SU-DHL-6 (cell line): ENCODE measurements around the gene TIMM17A.

Source experiments
- H2AFZ ChIP-seq: fragments of 200-600 bp; sonication (generic); 2 replicates; pipeline ENCODE4 v1.6.1; 2014; ENCODE audit warnings: low read depth, mild to moderate bottlenecking, moderate library complexity, mixed read lengths, antibody characterized with exemption, low read length; ENCODE audit not compliant: severe bottlenecking
- H3F3A ChIP-seq: fragments of 200-600 bp; shearing (Covaris generic); 2 replicates; pipeline ENCODE4 v1.6.0; 2016; ENCODE audit warnings: antibody characterized with exemption, mild to moderate bottlenecking; ENCODE audit not compliant: insufficient read depth
- H3K27ac ChIP-seq: fragments of 200-600 bp; sonication (generic); 2 replicates; pipeline ENCODE4 v1.5.1; 2016; ENCODE audit warnings: low read depth, mild to moderate bottlenecking, low read length, moderate library complexity, mixed read lengths
- H3K27me3 ChIP-seq: fragments of 200-600 bp; sonication (generic), shearing (Covaris generic); 2 replicates; pipeline ENCODE4 v1.6.0; 2014; ENCODE audit warnings: mild to moderate bottlenecking, low read length
- H3K36me3 ChIP-seq: fragments of 200-600 bp; sonication (generic); 2 replicates; pipeline ENCODE4 v1.6.1; 2014; ENCODE audit warnings: mild to moderate bottlenecking, low read length, mixed read lengths
- H3K4me2 ChIP-seq: fragments of 300-600, 200-600 bp; shearing (Covaris generic), sonication (generic); 2 replicates; pipeline ENCODE4 v1.6.0; 2014; ENCODE audit warnings: low read length, low read depth, mild to moderate bottlenecking; ENCODE audit not compliant: poor library complexity, severe bottlenecking
- H3K4me3 ChIP-seq: fragments of 200-600 bp; sonication (generic); 2 replicates; pipeline ENCODE4 v1.5.1; 2014; ENCODE audit warnings: antibody characterized with exemption, low read length, mild to moderate bottlenecking, mixed read lengths; ENCODE audit not compliant: insufficient read depth, poor library complexity, severe bottlenecking
- H3K79me2 ChIP-seq: fragments of 200-600 bp; sonication (generic); 2 replicates; pipeline ENCODE4 v1.6.1; 2014; ENCODE audit warnings: mild to moderate bottlenecking, low read length, moderate library complexity; ENCODE audit not compliant: insufficient read depth
- H3K9ac ChIP-seq: fragments of 200-600 bp; sonication (generic); 2 replicates; pipeline ENCODE4 v1.7.0; 2014; ENCODE audit warnings: mild to moderate bottlenecking, low read length
- H3K9me2 ChIP-seq: fragments of 200-600 bp; sonication (generic); replicated peaks from 2 replicates; pipeline ENCODE4 v1.6.1; 2014; ENCODE audit warnings: low read length; ENCODE audit not compliant: insufficient read depth
- H3K9me3 ChIP-seq: fragments of 200-600 bp; sonication (generic); 2 replicates; pipeline ENCODE4 v1.6.1; 2014; ENCODE audit warnings: low read length, mixed read lengths; ENCODE audit not compliant: insufficient read depth
- H4K20me1 ChIP-seq: fragments of 200-600 bp; sonication (generic); 2 replicates; pipeline ENCODE4 v1.6.1; 2014; ENCODE audit warnings: low read depth, mild to moderate bottlenecking, antibody characterized with exemption, low read length, moderate library complexity, mixed read lengths
- CTCF ChIP-seq: fragments of 200-600 bp; sonication (generic); IDR thresholded peaks from one replicate; pipeline ENCODE4 v1.5.1; 2017; ENCODE audit warnings: antibody characterized with exemption, mild to moderate bottlenecking, low read length, moderate library complexity; ENCODE audit not compliant: insufficient read depth, poor library complexity, severe bottlenecking
- EZH2phosphoT487 ChIP-seq: fragments of 200-600 bp; sonication (generic), shearing (Covaris generic); conservative IDR thresholded peaks from 2 replicates; pipeline ENCODE4 v1.6.1; 2018; ENCODE audit warnings: mild to moderate bottlenecking, antibody characterized with exemption, low read length, moderate library complexity, mixed read lengths

TIMM17A gene

GRCh38 chr1:201982082-201982622 is 26.8 kb downstream of the TIMM17A start:
- no peaks in the 10 kb centered on the region for H3F3A ChIP-seq
- no peaks in the 10 kb centered on the region for H4K20me1 ChIP-seq
- no peaks in the 10 kb centered on the region for H3K27me3 ChIP-seq
- peak overlapping the region; percentile 67 for H3K4me2 ChIP-seq
- H3K9me2 ChIP-seq, result no peaks in the 10 kb centered on the region
- H3K79me2 ChIP-seq, result no peaks in the 10 kb centered on the region
- TF ChIP-seq EZH2phosphoT487, result no peak
- no peak for TF ChIP-seq CTCF
- no peak overlapping the region for H2AFZ ChIP-seq
- H3K4me3 ChIP-seq, result peak overlapping the region; percentile 61
- no peaks in the 10 kb centered on the region for H3K36me3 ChIP-seq
- no peak overlapping the region for H3K27ac ChIP-seq
- H3K9ac ChIP-seq, result peak overlapping the region; percentile 58
- no peaks in the 10 kb centered on the region for H3K9me3 ChIP-seq

- Histone ChIP-seq H3K79me2 (no peaks in the 10 kb centered on the region), H3F3A (no peaks in the 10 kb centered on the region), H4K20me1 (no peaks in the 10 kb centered on the region), H3K27me3 (no peaks in the 10 kb centered on the region), H2AFZ (peak within 1 kb of the TSS; percentile 1), H3K9ac (peak within 1 kb of the TSS; percentile 58), H3K36me3 (no peaks in the 10 kb centered on the region), H3K9me3 (no peaks in the 10 kb centered on the region), H3K4me2 (peak within 1 kb of the TSS; percentile 67), H3K4me3 (peak within 1 kb of the TSS; percentile 61), H3K9me2 (no peaks in the 10 kb centered on the region), H3K27ac (no peak within 1 kb of the TSS)
- TF ChIP-seq CTCF, result no peak
- no peak for TF ChIP-seq EZH2phosphoT487
Measured at GRCh38 chr1:201982623-201983379, 27.5 kb downstream of the TIMM17A start, which contains the start of gene RNPEP. RNPEP (plus strand) TSS chr1:201982648; CDS start chr1:201982667, 19 bp downstream.

GRCh38 chr1:201983380-201983805 is 28.1 kb downstream of the TIMM17A start:
- Histone ChIP-seq H3K27ac (no peak overlapping the region), H4K20me1 (no peaks in the 10 kb centered on the region), H3K79me2 (no peaks in the 10 kb centered on the region), H3K9me2 (no peaks in the 10 kb centered on the region), H2AFZ (peak overlapping the region; percentile 1), H3K4me2 (peak overlapping the region; percentile 67), H3F3A (no peaks in the 10 kb centered on the region), H3K9ac (0 out of 2 replicates have a peak overlapping the region, but pooled peaks have one; percentile 58), H3K9me3 (no peaks in the 10 kb centered on the region), H3K4me3 (peak overlapping the region; percentile 61), H3K36me3 (no peaks in the 10 kb centered on the region), H3K27me3 (no peaks in the 10 kb centered on the region)
- TF ChIP-seq EZH2phosphoT487 (no peak), CTCF (no peak)
